Measurements from ENCODE around the gene REM2. TPM values are rescaled to one million over a fixed set of nuclear protein-coding genes. Genes with fewer than 3 reads are reported as not detected.

REM2 gene
- total RNA-seq, 1 experiment from 2014 or later = 1.2 TPM

DNA sequence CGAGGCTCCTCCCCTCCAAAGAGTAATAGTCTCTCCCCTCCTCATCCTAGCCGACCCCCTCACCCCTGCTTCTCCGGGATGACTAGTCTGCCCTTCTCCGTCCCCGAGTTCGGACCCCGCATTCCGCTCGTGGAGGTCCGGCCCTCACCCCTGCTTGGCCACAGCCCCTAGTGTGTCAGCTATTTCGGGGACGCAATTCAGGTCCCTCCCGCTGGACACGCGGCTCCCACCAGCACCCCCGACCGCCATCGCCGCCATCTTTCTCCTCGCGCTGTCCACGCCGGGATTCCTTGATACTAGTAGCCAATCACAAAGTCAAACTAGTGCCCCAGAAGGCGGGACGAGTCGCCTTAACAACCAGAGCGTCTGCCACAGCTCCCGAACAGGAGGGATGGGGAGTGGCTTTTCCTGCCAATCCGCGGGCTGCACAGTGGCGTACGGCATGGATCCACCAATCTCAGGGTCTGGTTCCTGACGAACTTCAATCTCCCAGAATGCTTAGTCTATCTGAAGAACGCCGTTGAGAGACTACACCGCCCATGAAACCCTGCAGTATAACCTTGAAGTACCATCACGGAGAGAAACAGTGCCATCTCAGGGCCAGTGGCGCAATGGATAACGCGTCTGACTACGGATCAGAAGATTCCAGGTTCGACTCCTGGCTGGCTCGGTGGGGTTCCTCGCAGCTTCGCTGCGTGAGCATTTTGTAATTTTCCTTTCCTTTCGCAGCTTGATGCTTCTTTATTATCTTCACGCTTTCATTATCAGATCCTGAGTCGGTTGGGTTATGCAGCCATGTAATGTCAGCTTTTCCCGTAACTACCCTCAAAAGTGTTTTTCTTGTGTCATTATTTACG, 46.3 kb downstream of the REM2 start, which contains the start of gene PRMT5:
Gene PRMT5 (minus strand): TSS at position 273 of the 857 bp plus-strand sequence. CDS start 15 bp downstream, at position 258.
- Histone ChIP-seq H3T11ph (ENCODE audit: low read length) (no peak within 1 kb of the TSS), H2AK5ac (ENCODE audit: insufficient read length, low read length) (no peak within 1 kb of the TSS), H4K91ac (ENCODE audit: insufficient read length, low read depth, low read length) (no peak within 1 kb of the TSS), H3K27ac (ENCODE audit: insufficient read length, low read depth, low read length) (no peak within 1 kb of the TSS), H3K18ac (ENCODE audit: insufficient read length, low read depth, low read length) (peak within 1 kb of the TSS; percentile 91), H3K14ac (ENCODE audit: insufficient read depth, low read length) (peak within 1 kb of the TSS; percentile 93), H2BK20ac (ENCODE audit: low read depth, low read length, poor library complexity, severe bottlenecking) (no peak within 1 kb of the TSS), H3K9me3 (ENCODE audit: control insufficient read depth, low read depth, low read length) (no peaks in the 10 kb centered on the region), H2AFZ (ENCODE audit: low read length) (no peak within 1 kb of the TSS), H2BK5ac (ENCODE audit: insufficient read length, low read length) (no peak within 1 kb of the TSS), H4K5ac (ENCODE audit: insufficient read length, low read depth, low read length) (peak within 1 kb of the TSS; percentile 9), H4K20me1 (ENCODE audit: control insufficient read depth, insufficient read depth, insufficient read length) (no peaks in the 10 kb centered on the region), H3K4me2 (ENCODE audit: insufficient read depth, insufficient read length, low read length) (peak within 1 kb of the TSS; percentile 99), H4K8ac (replicated peaks; ENCODE audit: insufficient read length, low read depth, low read length) (no peak within 1 kb of the TSS), H3K23ac (ENCODE audit: insufficient read length, low read depth, low read length) (no peak within 1 kb of the TSS), H2BK12ac (ENCODE audit: insufficient read length, low read depth, low read length) (peak within 1 kb of the TSS; percentile 27), H3K4ac (ENCODE audit: low read depth, low read length) (no peak within 1 kb of the TSS), H3K23me2 (ENCODE audit: insufficient read length, low read depth, low read length, poor library complexity, severe bottlenecking) (peaks cover 12% of the 10 kb centered on the region), H2BK15ac (ENCODE audit: low read depth, low read length) (no peak within 1 kb of the TSS), H3K27me3 (ENCODE audit: insufficient read depth, low read length) (no peaks in the 10 kb centered on the region), H3K79me1 (ENCODE audit: insufficient read depth, low read depth, low read length, poor library complexity, severe bottlenecking) (no peaks in the 10 kb centered on the region), H3K79me2 (ENCODE audit: insufficient read depth, low read length) (peaks cover 5% of the 10 kb centered on the region), H3K9ac (ENCODE audit: extremely low read depth, insufficient read length, low read length) (peak within 1 kb of the TSS; percentile 88), H3K4me1 (ENCODE audit: insufficient read depth, low read length) (peaks cover 3% of the 10 kb centered on the region), H2BK120ac (ENCODE audit: low read depth, low read length, poor library complexity, severe bottlenecking) (no peak within 1 kb of the TSS), H3K56ac (ENCODE audit: insufficient read length, low read depth, low read length) (peak within 1 kb of the TSS; percentile 9)
- TF ChIP-seq, protein P1, sequence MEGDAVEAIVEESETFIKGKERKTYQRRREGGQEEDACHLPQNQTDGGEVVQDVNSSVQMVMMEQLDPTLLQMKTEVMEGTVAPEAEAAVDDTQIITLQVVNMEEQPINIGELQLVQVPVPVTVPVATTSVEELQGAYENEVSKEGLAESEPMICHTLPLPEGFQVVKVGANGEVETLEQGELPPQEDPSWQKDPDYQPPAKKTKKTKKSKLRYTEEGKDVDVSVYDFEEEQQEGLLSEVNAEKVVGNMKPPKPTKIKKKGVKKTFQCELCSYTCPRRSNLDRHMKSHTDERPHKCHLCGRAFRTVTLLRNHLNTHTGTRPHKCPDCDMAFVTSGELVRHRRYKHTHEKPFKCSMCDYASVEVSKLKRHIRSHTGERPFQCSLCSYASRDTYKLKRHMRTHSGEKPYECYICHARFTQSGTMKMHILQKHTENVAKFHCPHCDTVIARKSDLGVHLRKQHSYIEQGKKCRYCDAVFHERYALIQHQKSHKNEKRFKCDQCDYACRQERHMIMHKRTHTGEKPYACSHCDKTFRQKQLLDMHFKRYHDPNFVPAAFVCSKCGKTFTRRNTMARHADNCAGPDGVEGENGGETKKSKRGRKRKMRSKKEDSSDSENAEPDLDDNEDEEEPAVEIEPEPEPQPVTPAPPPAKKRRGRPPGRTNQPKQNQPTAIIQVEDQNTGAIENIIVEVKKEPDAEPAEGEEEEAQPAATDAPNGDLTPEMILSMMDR (conservative IDR thresholded peaks at IDR 0.05) = no peak
- H3K27ac Mint-ChIP-seq = no peak within 1 kb of the TSS
- no peaks in the 10 kb centered on the region for H3K9me3 Mint-ChIP-seq
- WGBS (ENCODE audit: extremely low coverage, insufficient read length, low lambda C conversion rate) = no CpG with 5 or more reads among the region's 51 CpGs
- no peaks in the 10 kb centered on the region for H3K27me3 Mint-ChIP-seq (ENCODE audit: low read depth)
- no peak within 1 kb of the TSS for H3K4me3 Mint-ChIP-seq
- peak; percentile 100 for DNase-seq
- H3K4me1 Mint-ChIP-seq = peaks cover 6 to 11% of the 10 kb centered on the region in 2 experiments
- H3K36me3 Mint-ChIP-seq (ENCODE audit: insufficient read depth in 1 of 3, low read depth in 3 of 3) = peaks cover 23 to 30% (median 30%) of the 10 kb centered on the region in 3 experiments; a peak in 6 of 7 replicates
